HepG2 (cell line): Measurements from ENCODE around the gene CNKSR3. TPM values are rescaled to one million over a fixed set of nuclear protein-coding genes. Genes with fewer than 3 reads are reported as not detected.
A peak's percentile ranks its signal among the peaks of the same experiment; 100 is the strongest.

ENCODE experiments used
- ATF2 ChIP-seq: sonication (generic); formaldehyde crosslinking; IDR thresholded peaks from 2 replicates; pipeline ENCODE4 v1.4.0; 2020; ENCODE audit warnings: missing genetic modification reagents
- ATF4 ChIP-seq, 2 experiments: fragments of 450-650 bp in 1 of 2; sonication (generic) in 1 of 2; formaldehyde crosslinking; IDR thresholded peaks; 2 replicates each; pipeline versions ENCODE4 v1.5.0 to v1.8.0; 2020 to 2022; ENCODE audit warnings: mild to moderate bottlenecking in 1 of 2, missing genetic modification reagents in 1 of 2
- CBX2 ChIP-seq, 2 experiments: fragments of 200-600 bp in 1 of 2; sonication (generic); formaldehyde crosslinking in 1 of 2; IDR thresholded peaks; 2 replicates each; pipeline versions ENCODE4 v1.7.0 to v1.8.1; 2018 to 2022; ENCODE audit warnings: low read depth in 2 of 2, low read length in 1 of 2, mild to moderate bottlenecking in 1 of 2, missing genetic modification reagents in 1 of 2
- CTCF ChIP-seq: sonication (generic); formaldehyde crosslinking; IDR thresholded peaks from 2 replicates; pipeline ENCODE4 v1.5.0; 2020; ENCODE audit warnings: mild to moderate bottlenecking, missing genetic modification reagents, moderate library complexity
- EHMT2 ChIP-seq: fragments of 200-600 bp; sonication (generic); IDR thresholded peaks from 2 replicates; pipeline ENCODE4 v1.7.0; 2017; ENCODE audit warnings: antibody characterized with exemption, low read depth, low read length, borderline replicate concordance
- FIP1L1 ChIP-seq: fragments of 200-400 bp; formaldehyde crosslinking; IDR thresholded peaks from 2 replicates; pipeline ENCODE4 v1.6.1; 2018; ENCODE audit warnings: low read depth, mild to moderate bottlenecking, low read length, moderate library complexity, borderline replicate concordance; ENCODE audit not compliant: insufficient read depth
- HNF1B ChIP-seq: sonication (generic); formaldehyde crosslinking; IDR thresholded peaks from 2 replicates; pipeline ENCODE4 v1.5.1; 2020; ENCODE audit warnings: mild to moderate bottlenecking, moderate library complexity, missing genetic modification reagents
- KAT2B ChIP-seq: fragments of 150-350 bp; IDR thresholded peaks from 2 replicates; pipeline ENCODE4 v1.6.1; 2014; ENCODE audit warnings: low read depth, low read length, borderline replicate concordance
- MBNL3 ChIP-seq: fragments of 250-450 bp; sonication (Bioruptor Pico); conservative IDR thresholded peaks from 2 replicates; pipeline ENCODE4 v1.8.0; 2022; ENCODE audit warnings: mild to moderate bottlenecking, inconsistent platforms
- MEIS2 ChIP-seq: sonication (generic); formaldehyde crosslinking; IDR thresholded peaks from 2 replicates; pipeline ENCODE4 v1.9.0; 2021; ENCODE audit warnings: mild to moderate bottlenecking, missing genetic modification reagents
- PRPF4 ChIP-seq: fragments of 200-400 bp; formaldehyde crosslinking; IDR thresholded peaks from 2 replicates; pipeline ENCODE4 v1.6.1; 2016; ENCODE audit warnings: low read length, low read depth; ENCODE audit not compliant: poor library complexity, severe bottlenecking
- REPIN1 ChIP-seq: sonication (generic); formaldehyde crosslinking; IDR thresholded peaks from 2 replicates; pipeline ENCODE4 v1.8.0; 2022; ENCODE audit warnings: missing genetic modification reagents, low read depth, mild to moderate bottlenecking, borderline replicate concordance
- SMYD3 ChIP-seq: sonication (generic); formaldehyde crosslinking; IDR thresholded peaks from 2 replicates; pipeline ENCODE4 v1.8.1; 2023; ENCODE audit warnings: mild to moderate bottlenecking, missing genetic modification reagents
- SP4 ChIP-seq: sonication (generic); formaldehyde crosslinking; IDR thresholded peaks from 2 replicates; pipeline ENCODE4 v1.8.1; 2023; ENCODE audit warnings: mild to moderate bottlenecking, missing genetic modification reagents
- TCF7 ChIP-seq: sonication (generic); IDR thresholded peaks from 2 replicates; pipeline ENCODE4 v1.6.1; 2016; ENCODE audit warnings: antibody characterized with exemption, low read depth
- ZNF136 ChIP-seq: sonication (generic); formaldehyde crosslinking; IDR thresholded peaks from 2 replicates; pipeline ENCODE4 v1.8.1; 2022; ENCODE audit warnings: low read depth, mild to moderate bottlenecking, moderate library complexity, missing genetic modification reagents
- ZNF512 ChIP-seq: sonication (generic); formaldehyde crosslinking; IDR thresholded peaks from 2 replicates; pipeline ENCODE4 v1.4.0; 2020; ENCODE audit warnings: mild to moderate bottlenecking, missing genetic modification reagents
- ZNF546 ChIP-seq: sonication (generic); formaldehyde crosslinking; conservative IDR thresholded peaks from 2 replicates; pipeline ENCODE4 v1.8.1; 2023; ENCODE audit warnings: mild to moderate bottlenecking, missing genetic modification reagents
- ZNF788 ChIP-seq: sonication (generic); formaldehyde crosslinking; IDR thresholded peaks from 2 replicates; pipeline ENCODE4 v1.5.0; 2020; ENCODE audit warnings: mild to moderate bottlenecking, missing genetic modification reagents, borderline replicate concordance
- ZNF883 ChIP-seq: sonication (generic); formaldehyde crosslinking; IDR thresholded peaks from 2 replicates; pipeline ENCODE4 v1.5.1; 2020; ENCODE audit warnings: mild to moderate bottlenecking, missing genetic modification reagents; ENCODE audit errors: not compliant biosample characterization
- polyA plus RNA-seq, 8 experiments: library from polyadenylated mRNA; depleted of rRNA in 3 of 8; stranded (reverse) in 7 of 8; unstranded in 1 of 8; fragments of >200 nt; fragmentation: Illumina TruSeq in 4 of 8; extraction: Trizol in 4 of 8; gene quantifications; 2 replicates each; pipeline versions ENCODE4 v1.2.1 to v1.2.3, GENCODE V29; 2011 to 2016; ENCODE audit warnings: low read depth in 4 of 8, missing spikeins in 1 of 8, mixed read lengths in 1 of 8; ENCODE audit not compliant: insufficient read depth in 1 of 8
- total RNA-seq, 5 experiments: library from RNA; depleted of rRNA; stranded (reverse); fragments of >200 nt; fragmentation: Illumina TruSeq; extraction: Trizol; gene quantifications; 2 replicates each; pipeline ENCODE4 v1.2.3, GENCODE V29; 2016; ENCODE audit warnings: low read depth in 1 of 5

CNKSR3 gene
- total and polyA plus RNA-seq, 2 of the 13 experiments (the other 11 are each of a cell fraction or from before 2014, with no cell fraction given), result 9.2 to 38.6 TPM

GRCh38 chr6:154510144-154510905, at the start of gene CNKSR3 (continued):
- TF ChIP-seq MEIS2, result peak; percentile 70; the same call in 1 of the 2 replicates
- no peak for TF ChIP-seq PRPF4
- TF ChIP-seq ATF2 (CRISPR knock-in tag), result no peak; the same call in none of the 2 replicates
- peak; percentile 15; the same call in 1 of the 2 replicates for TF ChIP-seq ZNF788 (CRISPR knock-in tag)
- TF ChIP-seq SMYD3 (CRISPR knock-in tag), result 0 out of 2 replicates have a peak, but pooled peaks have one; percentile 15
- peak; percentile 84 for TF ChIP-seq REPIN1
- peak; percentile 9 for TF ChIP-seq HNF1B
- no peak for TF ChIP-seq CBX2 (IDR thresholded peaks at IDR 0.05; ENCODE audit: low read depth, low read length)
- peak; percentile 78; the same call in 1 of the 2 replicates for TF ChIP-seq CBX2 (CRISPR knock-in tag; IDR thresholded peaks at IDR 0.05; ENCODE audit: low read depth)
- TF ChIP-seq EHMT2, result no peak
- TF ChIP-seq ZNF546 (CRISPR knock-in tag), result 0 out of 2 replicates have a peak, but pooled peaks have one; percentile 40
- TF ChIP-seq ATF4 (CRISPR knock-in tag; IDR thresholded peaks at IDR 0.05), result peak in 1 of 2 experiments; percentile 69; a peak in 2 of 4 replicates
- no peak for TF ChIP-seq MBNL3 (CRISPR knock-in tag)
- peak; percentile 72 for TF ChIP-seq SP4 (CRISPR knock-in tag)
- TF ChIP-seq ZNF512, result no peak
- TF ChIP-seq ZNF136 (CRISPR knock-in tag), result no peak
- no peak; the same call in 1 of the 2 replicates for TF ChIP-seq TCF7
- no peak for TF ChIP-seq KAT2B
- TF ChIP-seq ZNF883, result peak; percentile 78
- TF ChIP-seq CTCF, result peak; percentile 50
- TF ChIP-seq FIP1L1, result 0 out of 2 replicates have a peak, but pooled peaks have one; percentile 32
